Activated CD8-positive, alpha-beta T cell treated with anti-CD3 and anti-CD28 coated beads for 36 hours (primary cell): ENCODE measurements around the gene RGS2. TPM values are rescaled to one million over a fixed set of nuclear protein-coding genes. Genes with fewer than 3 reads are reported as not detected.

Experiments
- ATAC-seq: fragments of 200-7000 bp; cut with Tn5 transposase; one replicate; pipeline ENCODE4 v1.10.0; 2021; ENCODE audit warnings: mild to moderate bottlenecking, moderate library complexity
- CTCF ChIA-PET: fragments of 350-600 bp; sonication (Branson Sonifier 250); formaldehyde crosslinking; loops from one replicate; lab custom pipeline; 2021; ENCODE audit warnings: antibody characterized with exemption; lab: Charles Lee
- POLR2A ChIA-PET: fragments of 350-600 bp; sonication (Branson Sonifier 250); formaldehyde crosslinking; loops from one replicate; lab custom pipeline; 2021; ENCODE audit warnings: antibody characterized with exemption; lab: Charles Lee
- DNase-seq: peaks from one replicate; pipeline ENCODE4 v3.0.0-alpha.2; 2020
- H3K27ac Mint-ChIP-seq: one replicate; pipeline ENCODE4 v1.8.0; 2021; ENCODE audit warnings: mild to moderate bottlenecking, mixed read lengths
- H3K27me3 Mint-ChIP-seq: one replicate; pipeline ENCODE4 v1.8.0; 2021; ENCODE audit warnings: mixed read lengths
- H3K36me3 Mint-ChIP-seq: one replicate; pipeline ENCODE4 v1.8.0; 2021; ENCODE audit warnings: low read depth, mixed read lengths
- H3K4me1 Mint-ChIP-seq: one replicate; pipeline ENCODE4 v1.8.0; 2021; ENCODE audit warnings: low read depth, mixed read lengths
- H3K4me3 Mint-ChIP-seq: one replicate; pipeline ENCODE4 v1.8.0; 2021; ENCODE audit warnings: mild to moderate bottlenecking, moderate library complexity, mixed read lengths
- H3K9me3 Mint-ChIP-seq: one replicate; pipeline ENCODE4 v1.8.0; 2021; ENCODE audit warnings: mixed read lengths
- intact Hi-C: fragments of 100-400 bp; cut with micrococcal nuclease; formaldehyde crosslinking; loops from one replicate; pipeline ENCODE4 v1.10.0; 2022
- total RNA-seq, 2 experiments: library from RNA; stranded (reverse); gene quantifications; one replicate each; pipeline ENCODE4 v1.2.3, GENCODE V29; 2021
- TF ChIP-seq, protein P1 (sequence below): fragments of 200-600 bp; IDR thresholded peaks from one replicate; pipeline ENCODE4 v1.8.0; 2022; ENCODE audit warnings: antibody characterized with exemption, mild to moderate bottlenecking

The RGS2 gene
- total RNA-seq, 2 experiments from 2014 or later: 5.7 to 6.3 TPM

DNA sequence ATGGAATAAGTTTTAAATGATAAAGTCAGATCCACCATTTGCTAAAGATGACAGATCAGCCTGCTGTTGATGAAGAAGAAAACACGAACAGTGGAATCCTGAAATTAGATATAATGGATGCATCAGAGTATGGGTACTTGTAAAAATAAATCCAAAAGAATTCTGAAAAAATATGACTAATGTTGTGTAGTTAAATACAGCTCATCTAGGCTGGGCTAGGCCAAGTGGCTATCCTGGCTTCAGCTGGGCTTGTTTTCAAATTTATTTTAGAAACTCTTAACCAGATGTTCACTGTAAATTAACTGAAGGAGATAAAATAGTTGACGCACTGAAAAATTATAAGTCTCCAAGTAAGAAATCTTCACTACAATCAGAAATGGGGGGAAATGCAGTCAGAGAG is 7.4 kb upstream of the RGS2 start:
- Mint-ChIP-seq H3K36me3 (no peaks in the 10 kb centered on the region), H3K27ac (no peak overlapping the region), H3K9me3 (no peaks in the 10 kb centered on the region), H3K4me3 (no peak overlapping the region), H3K27me3 (peaks cover 1% of the 10 kb centered on the region), H3K4me1 (no peaks in the 10 kb centered on the region)
- POLR2A ChIA-PET: no interaction called here
- ATAC-seq (no peak), DNase-seq (no peak)
- intact Hi-C loops: loop anchor here (10.0 kb wide), 1 partner anchor 167 kb away; the partner anchor contains the start of gene RGS13
- TF ChIP-seq, protein P1, sequence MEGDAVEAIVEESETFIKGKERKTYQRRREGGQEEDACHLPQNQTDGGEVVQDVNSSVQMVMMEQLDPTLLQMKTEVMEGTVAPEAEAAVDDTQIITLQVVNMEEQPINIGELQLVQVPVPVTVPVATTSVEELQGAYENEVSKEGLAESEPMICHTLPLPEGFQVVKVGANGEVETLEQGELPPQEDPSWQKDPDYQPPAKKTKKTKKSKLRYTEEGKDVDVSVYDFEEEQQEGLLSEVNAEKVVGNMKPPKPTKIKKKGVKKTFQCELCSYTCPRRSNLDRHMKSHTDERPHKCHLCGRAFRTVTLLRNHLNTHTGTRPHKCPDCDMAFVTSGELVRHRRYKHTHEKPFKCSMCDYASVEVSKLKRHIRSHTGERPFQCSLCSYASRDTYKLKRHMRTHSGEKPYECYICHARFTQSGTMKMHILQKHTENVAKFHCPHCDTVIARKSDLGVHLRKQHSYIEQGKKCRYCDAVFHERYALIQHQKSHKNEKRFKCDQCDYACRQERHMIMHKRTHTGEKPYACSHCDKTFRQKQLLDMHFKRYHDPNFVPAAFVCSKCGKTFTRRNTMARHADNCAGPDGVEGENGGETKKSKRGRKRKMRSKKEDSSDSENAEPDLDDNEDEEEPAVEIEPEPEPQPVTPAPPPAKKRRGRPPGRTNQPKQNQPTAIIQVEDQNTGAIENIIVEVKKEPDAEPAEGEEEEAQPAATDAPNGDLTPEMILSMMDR: no peak
- CTCF ChIA-PET: interaction anchor here (1.2 kb wide), 1 partner anchor 228 kb away, joined by 4 read pairs; no protein-coding TSS in a partner anchor

DNA sequence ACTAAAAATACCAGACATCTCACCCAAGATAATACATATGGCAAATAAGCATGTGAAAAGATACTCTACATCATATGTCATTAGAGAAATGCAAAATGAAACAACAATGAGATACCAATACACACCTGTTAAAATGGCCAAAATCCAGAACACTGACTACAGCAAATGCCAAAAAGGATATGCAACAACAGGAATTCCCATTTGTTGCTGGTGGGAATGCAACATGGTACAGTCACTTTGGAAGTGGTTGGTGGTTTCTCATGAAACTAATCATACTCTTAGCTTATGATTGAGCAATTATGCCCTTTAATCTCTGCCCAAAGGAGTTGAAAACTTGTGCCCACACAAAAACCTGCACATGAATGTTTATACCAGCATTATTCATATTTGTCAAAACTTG is 6.4 kb upstream of the RGS2 start:
- H3K36me3 Mint-ChIP-seq: no peaks in the 10 kb centered on the region
- H3K4me3 Mint-ChIP-seq: no peak overlapping the region
- intact Hi-C loops: loop anchor here (10.0 kb wide), 1 partner anchor 168 kb away; the partner anchor contains the start of gene RGS13
- peaks cover 9% of the 10 kb centered on the region for H3K4me1 Mint-ChIP-seq
- ATAC-seq: no peak
- CTCF ChIA-PET: interaction anchor here (0.7 kb wide), 1 partner anchor 10 kb away, joined by 3 read pairs; no protein-coding TSS in a partner anchor
- DNase-seq: no peak
- TF ChIP-seq, protein P1: no peak
- peaks cover 1% of the 10 kb centered on the region for H3K27me3 Mint-ChIP-seq
- H3K9me3 Mint-ChIP-seq: no peaks in the 10 kb centered on the region
- POLR2A ChIA-PET: no interaction called here
- H3K27ac Mint-ChIP-seq: no peak overlapping the region

DNA sequence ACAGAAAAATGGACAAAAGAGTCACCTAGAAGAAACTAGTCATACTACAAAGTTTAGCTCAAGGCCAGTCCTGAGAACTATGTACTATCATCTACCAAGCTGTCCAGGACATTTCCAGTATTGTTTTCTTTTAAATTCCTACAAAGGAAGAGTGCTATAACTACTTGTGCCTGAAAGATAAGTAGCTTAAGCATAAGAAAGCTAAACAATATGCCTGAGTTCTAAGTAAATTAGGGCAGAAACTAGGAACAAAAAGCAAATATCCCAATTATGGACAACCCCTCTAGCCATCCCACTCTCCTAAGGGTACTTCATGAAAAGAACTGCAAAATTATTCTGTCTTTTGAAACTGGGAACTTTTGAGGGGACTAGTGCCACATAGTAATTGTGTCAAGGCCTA is 5.3 kb upstream of the RGS2 start:
- CTCF ChIA-PET: no interaction called here
- ATAC-seq: no peak
- intact Hi-C loops: loop anchor here (10.0 kb wide), 1 partner anchor 169 kb away; the partner anchor contains the start of gene RGS13

DNA sequence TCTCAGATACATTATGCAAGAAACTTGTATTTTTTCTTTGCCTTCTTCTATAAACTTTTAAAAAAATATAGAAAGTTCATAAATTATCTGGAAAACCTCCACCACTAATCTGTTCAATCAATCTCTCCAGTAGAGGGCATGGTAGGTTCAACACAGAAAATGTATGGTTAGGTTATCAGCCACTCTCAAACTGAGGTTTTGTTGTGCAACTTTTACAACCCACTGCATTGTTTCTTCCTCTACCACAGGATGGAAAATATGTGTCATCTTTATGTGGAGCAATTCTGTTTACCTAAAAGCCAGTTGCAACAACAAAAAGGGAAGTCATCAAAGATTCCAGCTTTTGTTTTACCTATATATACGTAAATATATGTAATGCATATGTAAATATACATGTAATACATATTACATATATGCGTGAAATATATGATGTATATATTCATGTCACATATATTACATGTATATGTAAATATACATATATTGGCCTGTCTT is 3.0 kb upstream of the RGS2 start:
- ATAC-seq: peak; percentile 24

More for the DNA sequence above, 5.3 kb upstream of the RGS2 start:
- POLR2A ChIA-PET: no interaction called here
- TF ChIP-seq, protein P1: no peak
- Mint-ChIP-seq H3K9me3 (no peaks in the 10 kb centered on the region), H3K27me3 (peaks cover 1% of the 10 kb centered on the region), H3K27ac (no peak overlapping the region), H3K36me3 (no peaks in the 10 kb centered on the region), H3K4me1 (peaks cover 17% of the 10 kb centered on the region), H3K4me3 (no peak overlapping the region)
- no peak for DNase-seq

More for the DNA sequence above, 3.0 kb upstream of the RGS2 start:
- ChIA-PET POLR2A (interaction anchor here (0.6 kb wide), 1 partner anchor 58 kb away, joined by 3 read pairs; no protein-coding TSS in a partner anchor), CTCF (interaction anchor here (0.8 to 3.8 kb wide), 13 partner anchors 9 to 332 kb away, joined by 3 to 41 read pairs (median 5); partner anchors contain the start of genes RO60 and UCHL5)
- H3K36me3 Mint-ChIP-seq: peaks cover 1% of the 10 kb centered on the region
- peaks cover 28% of the 10 kb centered on the region for H3K4me1 Mint-ChIP-seq
- H3K4me3 Mint-ChIP-seq: no peak overlapping the region
- TF ChIP-seq, protein P1: peak; percentile 70
- peak; percentile 14 for DNase-seq
- H3K27me3 Mint-ChIP-seq: peaks cover 1% of the 10 kb centered on the region
- no peaks in the 10 kb centered on the region for H3K9me3 Mint-ChIP-seq
- intact Hi-C loops: loop anchor here (5.0 to 10.0 kb wide), 3 partner anchors 171 to 316 kb away; partner anchors contain the start of genes CDC73 and RGS13
- H3K27ac Mint-ChIP-seq: no peak overlapping the region
